Loucy (cell line): ENCODE data around the gene HOGA1.

Source experiments
- H2AFZ ChIP-seq: fragments of 200-600 bp; sonication (generic); 2 replicates; pipeline ENCODE4 v1.6.0; 2016; ENCODE audit warnings: antibody characterized with exemption, mild to moderate bottlenecking, low read length, moderate library complexity
- H3F3A ChIP-seq: fragments of 200-600 bp; 2 replicates; pipeline ENCODE4 v1.6.0; 2016; ENCODE audit warnings: antibody characterized with exemption, low read depth, mild to moderate bottlenecking
- H3K27me3 ChIP-seq: fragments of 200-600 bp; sonication (generic); 2 replicates; pipeline ENCODE4 v1.6.1; 2014; ENCODE audit warnings: low read length, mild to moderate bottlenecking; ENCODE audit not compliant: insufficient read depth, poor library complexity, severe bottlenecking
- H3K36me3 ChIP-seq: fragments of 200-600 bp; sonication (generic); 2 replicates; pipeline ENCODE4 v1.6.1; 2016; ENCODE audit warnings: low read length; ENCODE audit not compliant: insufficient read depth
- H3K4me1 ChIP-seq: fragments of 200-600 bp; sonication (generic); 2 replicates; pipeline ENCODE4 v1.5.1; 2014; ENCODE audit warnings: low read length, mild to moderate bottlenecking; ENCODE audit not compliant: insufficient read depth, poor library complexity, severe bottlenecking
- H3K4me2 ChIP-seq: fragments of 200-600 bp; sonication (generic); 2 replicates; pipeline ENCODE4 v1.6.0; 2014; ENCODE audit warnings: antibody characterized with exemption, low read length, low read depth, mild to moderate bottlenecking; ENCODE audit not compliant: poor library complexity, severe bottlenecking
- H3K4me3 ChIP-seq: fragments of 200-600 bp; sonication (generic); 2 replicates; pipeline ENCODE4 v1.5.1; 2014; ENCODE audit warnings: low read length, mild to moderate bottlenecking, mixed read lengths; ENCODE audit not compliant: poor library complexity, severe bottlenecking
- H3K79me2 ChIP-seq: fragments of 200-600 bp; sonication (generic); 2 replicates; pipeline ENCODE4 v1.6.1; 2014; ENCODE audit warnings: low read length; ENCODE audit not compliant: insufficient read depth
- H3K9ac ChIP-seq: fragments of 200-600 bp; sonication (generic); 2 replicates; pipeline ENCODE4 v1.6.0; 2014; ENCODE audit warnings: mild to moderate bottlenecking, low read depth, low read length, moderate library complexity; ENCODE audit not compliant: poor library complexity, severe bottlenecking
- H3K9me2 ChIP-seq: fragments of 200-600 bp; sonication (generic); replicated peaks from 2 replicates; pipeline ENCODE4 v1.6.1; 2016; ENCODE audit warnings: low read depth, low read length, mixed read lengths
- H3K9me3 ChIP-seq: fragments of 200-600 bp; sonication (generic); 2 replicates; pipeline ENCODE4 v1.6.1; 2014; ENCODE audit warnings: mild to moderate bottlenecking, antibody characterized with exemption, low read length, low read depth; ENCODE audit not compliant: insufficient read depth
- H4K20me1 ChIP-seq: fragments of 200-600 bp; sonication (generic); 2 replicates; pipeline ENCODE4 v1.6.0; 2014; ENCODE audit warnings: antibody characterized with exemption, low read length, mild to moderate bottlenecking; ENCODE audit not compliant: insufficient read depth, poor library complexity, severe bottlenecking
- CTCF ChIP-seq: fragments of 200-600 bp; sonication (generic); conservative IDR thresholded peaks from 2 replicates; pipeline ENCODE4 v1.5.1; 2014; ENCODE audit warnings: mild to moderate bottlenecking, antibody characterized with exemption, low read length
- EZH2phosphoT487 ChIP-seq: fragments of 200-600 bp; IDR thresholded peaks from 2 replicates; pipeline ENCODE4 v1.6.1; 2018; ENCODE audit warnings: antibody characterized with exemption, mild to moderate bottlenecking, moderate library complexity, borderline replicate concordance

HOGA1 gene

GRCh38 chr10:97567891-97568290 lies 16.3 kb upstream of the HOGA1 start:
- H3K4me2 ChIP-seq, result no peak overlapping the region
- no peak overlapping the region for H3K9ac ChIP-seq
- no peaks in the 10 kb centered on the region for H3K27me3 ChIP-seq
- H3K4me1 ChIP-seq, result no peaks in the 10 kb centered on the region
- no peaks in the 10 kb centered on the region for H3K9me2 ChIP-seq
- H3K9me3 ChIP-seq, result no peaks in the 10 kb centered on the region
- no peak overlapping the region for H2AFZ ChIP-seq
- H4K20me1 ChIP-seq, result no peaks in the 10 kb centered on the region
- no peaks in the 10 kb centered on the region for H3F3A ChIP-seq
- TF ChIP-seq EZH2phosphoT487 (no peak), CTCF (no peak)
- H3K36me3 ChIP-seq, result no peaks in the 10 kb centered on the region
- H3K4me3 ChIP-seq, result no peak overlapping the region
- no peaks in the 10 kb centered on the region for H3K79me2 ChIP-seq

- Histone ChIP-seq H3K4me2 (no peak overlapping the region), H3K4me3 (no peak overlapping the region), H3K4me1 (no peaks in the 10 kb centered on the region), H3K27me3 (no peaks in the 10 kb centered on the region), H3K9ac (no peak overlapping the region), H3K79me2 (no peaks in the 10 kb centered on the region), H3K9me2 (no peaks in the 10 kb centered on the region), H3K9me3 (no peaks in the 10 kb centered on the region), H2AFZ (no peak overlapping the region), H3K36me3 (no peaks in the 10 kb centered on the region), H4K20me1 (no peaks in the 10 kb centered on the region), H3F3A (no peaks in the 10 kb centered on the region)
- TF ChIP-seq CTCF (no peak), EZH2phosphoT487 (no peak)
Observed at GRCh38 chr10:97570146-97570788, 13.9 kb upstream of the HOGA1 start.

- Histone ChIP-seq H3K9me2 (no peaks in the 10 kb centered on the region), H4K20me1 (no peaks in the 10 kb centered on the region), H2AFZ (no peak overlapping the region), H3K4me2 (no peak overlapping the region), H3K36me3 (no peaks in the 10 kb centered on the region), H3K9me3 (no peaks in the 10 kb centered on the region), H3K4me3 (no peak overlapping the region), H3K79me2 (no peaks in the 10 kb centered on the region), H3F3A (no peaks in the 10 kb centered on the region), H3K4me1 (no peaks in the 10 kb centered on the region), H3K27me3 (no peaks in the 10 kb centered on the region), H3K9ac (no peak overlapping the region)
- TF ChIP-seq CTCF (no peak), EZH2phosphoT487 (no peak)
Observed at GRCh38 chr10:97570789-97571471, 13.3 kb upstream of the HOGA1 start.
